ENCODE measurements around the gene PRKCE. TPM values are rescaled to one million over a fixed set of nuclear protein-coding genes. Genes with fewer than 3 reads are reported as not detected.

PRKCE gene
- total and polyA plus RNA-seq, 3 donors from 2014 or later, result 27.4 to 35.8 (median 33.1) TPM

DNA sequence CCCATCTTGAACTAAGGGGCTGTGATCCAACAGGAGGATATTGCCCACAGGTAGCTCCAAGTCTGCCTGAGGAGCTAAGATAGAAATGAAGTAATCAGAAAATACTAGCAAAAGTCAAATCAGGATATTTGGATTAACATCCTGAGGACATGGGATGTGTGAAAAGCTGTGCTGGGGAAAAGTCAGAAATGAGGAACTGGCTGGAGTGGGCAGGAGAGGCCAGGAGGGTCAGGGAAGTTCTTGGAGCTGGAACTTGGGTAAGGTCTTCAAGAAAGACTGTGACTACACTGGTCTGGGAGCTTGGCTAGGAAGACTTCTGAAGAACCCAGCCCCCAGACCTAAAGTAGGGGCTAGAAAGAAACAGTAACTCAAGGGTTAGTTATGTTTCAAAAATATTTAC lies 250.9 kb downstream of the PRKCE start:
- TF ChIP-seq POLR2A (IDR thresholded peaks at IDR 0.05), result no peak
- TF ChIP-seq, protein P1, sequence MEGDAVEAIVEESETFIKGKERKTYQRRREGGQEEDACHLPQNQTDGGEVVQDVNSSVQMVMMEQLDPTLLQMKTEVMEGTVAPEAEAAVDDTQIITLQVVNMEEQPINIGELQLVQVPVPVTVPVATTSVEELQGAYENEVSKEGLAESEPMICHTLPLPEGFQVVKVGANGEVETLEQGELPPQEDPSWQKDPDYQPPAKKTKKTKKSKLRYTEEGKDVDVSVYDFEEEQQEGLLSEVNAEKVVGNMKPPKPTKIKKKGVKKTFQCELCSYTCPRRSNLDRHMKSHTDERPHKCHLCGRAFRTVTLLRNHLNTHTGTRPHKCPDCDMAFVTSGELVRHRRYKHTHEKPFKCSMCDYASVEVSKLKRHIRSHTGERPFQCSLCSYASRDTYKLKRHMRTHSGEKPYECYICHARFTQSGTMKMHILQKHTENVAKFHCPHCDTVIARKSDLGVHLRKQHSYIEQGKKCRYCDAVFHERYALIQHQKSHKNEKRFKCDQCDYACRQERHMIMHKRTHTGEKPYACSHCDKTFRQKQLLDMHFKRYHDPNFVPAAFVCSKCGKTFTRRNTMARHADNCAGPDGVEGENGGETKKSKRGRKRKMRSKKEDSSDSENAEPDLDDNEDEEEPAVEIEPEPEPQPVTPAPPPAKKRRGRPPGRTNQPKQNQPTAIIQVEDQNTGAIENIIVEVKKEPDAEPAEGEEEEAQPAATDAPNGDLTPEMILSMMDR (IDR thresholded peaks at IDR 0.05), result no peak
- H3K4me1 ChIP-seq, result peaks cover 12% of the 10 kb centered on the region
- DNase-seq, result no peak
- H3K9me3 ChIP-seq, result no peaks in the 10 kb centered on the region
- H3K4me3 ChIP-seq, result no peak overlapping the region
- no peak overlapping the region for H3K27ac ChIP-seq
- no peaks in the 10 kb centered on the region for H3K36me3 ChIP-seq (ENCODE audit: low read depth, missing control alignments)
- intact Hi-C loops (cut with DNase I; ENCODE audit: low total_unique reads), result no loop called here
- H3K27me3 ChIP-seq, result no peaks in the 10 kb centered on the region

DNA sequence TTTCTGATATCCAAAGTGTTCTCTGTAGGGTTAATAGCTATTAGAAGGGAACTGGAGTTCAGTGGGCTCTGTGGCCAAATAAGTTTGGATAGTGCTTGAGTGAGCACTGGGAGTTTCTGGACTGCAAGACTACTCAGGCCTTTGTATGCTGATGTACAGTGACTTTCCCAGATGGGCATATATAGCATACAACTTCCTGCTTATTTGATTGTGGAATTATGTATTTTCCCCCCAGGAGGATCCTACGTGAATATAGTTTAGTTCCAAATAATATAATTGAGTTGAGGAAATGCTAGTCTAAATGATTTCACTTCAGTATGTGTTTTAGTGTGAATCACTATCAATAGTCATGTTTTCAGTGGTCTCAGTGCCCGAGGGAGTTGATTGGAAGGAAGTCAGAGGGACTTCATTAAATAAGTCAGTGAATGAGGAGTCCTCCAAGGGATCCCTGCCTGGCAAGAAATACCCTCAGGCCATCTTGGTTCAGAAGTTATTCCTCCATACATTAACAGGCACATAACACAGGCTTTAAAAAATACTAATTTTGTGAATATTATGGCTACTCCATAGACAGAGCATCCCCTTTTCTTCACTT lies 251.4 kb downstream of the PRKCE start:
- H3K4me3 ChIP-seq, result no peak overlapping the region
- 88 to 89% methylated on average over 2 of the region's 2 CpGs for WGBS, 2 donors
- no peak overlapping the region for H3K27ac ChIP-seq
- TF ChIP-seq POLR2A (IDR thresholded peaks at IDR 0.05), result no peak
- TF ChIP-seq, protein P1 (IDR thresholded peaks at IDR 0.05), result no peak
- no peaks in the 10 kb centered on the region for H3K27me3 ChIP-seq
- intact Hi-C loops (cut with DNase I; ENCODE audit: low total_unique reads), result no loop called here
- no peaks in the 10 kb centered on the region for H3K9me3 ChIP-seq
- no peak for DNase-seq
- no peaks in the 10 kb centered on the region for H3K36me3 ChIP-seq (ENCODE audit: low read depth, missing control alignments)
- H3K4me1 ChIP-seq, result peaks cover 12% of the 10 kb centered on the region

DNA sequence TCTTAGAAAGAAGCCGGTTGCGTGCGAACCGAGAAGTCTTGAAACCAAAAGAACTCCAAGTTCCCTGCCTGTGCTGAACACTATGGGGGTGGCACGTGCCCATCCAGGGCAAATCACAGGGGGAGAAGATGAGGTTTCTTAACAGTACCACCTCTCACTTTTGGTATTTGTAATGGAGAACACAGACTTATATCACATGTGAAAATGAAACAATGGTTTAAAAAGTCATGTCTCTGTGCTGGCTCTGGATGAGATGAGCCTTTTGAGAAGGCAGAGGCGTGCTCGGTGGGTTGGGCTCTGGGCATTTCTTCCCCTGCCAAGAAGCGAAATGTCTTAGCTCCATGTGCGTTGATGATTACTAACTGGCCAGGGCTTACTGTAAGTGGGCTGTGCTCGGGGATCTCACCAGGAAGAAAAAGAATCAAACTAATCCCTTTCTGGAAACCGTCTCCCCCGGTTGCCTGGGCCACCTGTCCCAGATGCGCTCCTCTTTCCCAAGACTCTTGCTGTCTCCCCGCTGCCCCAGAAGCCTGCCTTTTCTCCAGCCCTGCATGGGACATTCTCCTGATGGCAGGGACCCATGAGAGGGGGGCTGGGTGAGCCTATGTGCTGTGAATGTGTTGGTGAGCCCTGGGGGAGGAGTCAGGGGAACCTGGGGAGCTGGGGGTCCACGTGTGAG lies 252.9 kb downstream of the PRKCE start:
- TF ChIP-seq, protein P1 (IDR thresholded peaks at IDR 0.05), result no peak
- no peak for TF ChIP-seq POLR2A (IDR thresholded peaks at IDR 0.05)
- no peak overlapping the region for H3K4me3 ChIP-seq
- no peaks in the 10 kb centered on the region for H3K4me1 ChIP-seq
- intact Hi-C loops (cut with DNase I; ENCODE audit: low total_unique reads), result no loop called here
- 57 to 63% methylated on average over 15 of the region's 15 CpGs for WGBS, 2 donors
- no peak overlapping the region for H3K27ac ChIP-seq
- H3K36me3 ChIP-seq (ENCODE audit: low read depth, missing control alignments), result no peaks in the 10 kb centered on the region
- H3K9me3 ChIP-seq, result no peaks in the 10 kb centered on the region
- DNase-seq, result no peak
- no peaks in the 10 kb centered on the region for H3K27me3 ChIP-seq

DNA sequence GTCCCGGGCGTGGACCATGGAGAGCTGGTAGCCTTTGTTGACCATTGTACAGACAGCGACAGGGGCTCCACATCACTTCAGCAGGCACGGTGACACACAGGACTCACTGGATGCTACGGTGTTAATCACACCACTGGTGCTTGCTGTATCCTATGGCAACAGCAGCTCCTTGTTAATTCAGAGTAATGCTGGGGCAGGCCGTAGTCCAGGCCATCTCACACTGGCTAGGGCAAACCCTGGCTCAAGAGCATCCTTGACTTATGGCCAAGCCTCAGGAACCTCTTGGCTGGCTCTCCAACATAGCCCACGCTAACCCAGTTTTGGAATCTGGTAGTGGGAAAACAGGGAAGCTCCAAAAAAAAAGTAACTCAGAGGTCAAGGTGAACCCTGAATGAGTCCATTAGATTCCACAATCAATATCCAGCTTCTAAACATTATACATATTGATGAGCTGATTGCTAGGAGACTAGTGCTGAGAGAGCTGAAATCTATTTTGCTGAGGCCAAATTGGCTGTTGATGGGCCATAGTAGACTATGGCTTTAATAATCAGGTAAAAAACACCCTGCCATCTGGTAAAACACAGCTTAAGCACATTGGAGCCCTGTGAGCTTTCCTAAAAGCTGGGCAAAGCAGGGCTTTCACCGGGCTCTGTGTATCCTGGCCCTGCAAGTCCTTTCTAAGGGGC lies 253.6 kb downstream of the PRKCE start:
- Histone ChIP-seq H3K27ac (no peak overlapping the region), H3K9me3 (no peaks in the 10 kb centered on the region), H3K4me1 (no peaks in the 10 kb centered on the region), H3K36me3 (ENCODE audit: low read depth, missing control alignments) (no peaks in the 10 kb centered on the region), H3K4me3 (no peak overlapping the region), H3K27me3 (no peaks in the 10 kb centered on the region)
- intact Hi-C loops (cut with DNase I; ENCODE audit: low total_unique reads), result no loop called here
- TF ChIP-seq POLR2A (IDR thresholded peaks at IDR 0.05), result no peak
- TF ChIP-seq, protein P1 (IDR thresholded peaks at IDR 0.05), result no peak
- WGBS, 2 donors, result 83 to 84% methylated on average over 5 to 8 of the region's 8 CpGs
- DNase-seq, result no peak
